Anterior cingulate cortex (tissue), 58 donors: ENCODE measurements around the gene VRK2.
"Not testable (repeated sequence)": the region's sequence is repeated elsewhere in the genome, so short reads cannot be mapped to it uniquely, and the experiment has no call there.

Source experiments
- DNase-seq, 58 donors: peaks; one replicate each; lab custom pipeline; 2025; lab: John Stamatoyannopoulos, UW

Gene VRK2

GRCh38 chr2:58052978-58053377 lies 6.4 kb downstream of the VRK2 start:
- no peak for DNase-seq

DNA sequence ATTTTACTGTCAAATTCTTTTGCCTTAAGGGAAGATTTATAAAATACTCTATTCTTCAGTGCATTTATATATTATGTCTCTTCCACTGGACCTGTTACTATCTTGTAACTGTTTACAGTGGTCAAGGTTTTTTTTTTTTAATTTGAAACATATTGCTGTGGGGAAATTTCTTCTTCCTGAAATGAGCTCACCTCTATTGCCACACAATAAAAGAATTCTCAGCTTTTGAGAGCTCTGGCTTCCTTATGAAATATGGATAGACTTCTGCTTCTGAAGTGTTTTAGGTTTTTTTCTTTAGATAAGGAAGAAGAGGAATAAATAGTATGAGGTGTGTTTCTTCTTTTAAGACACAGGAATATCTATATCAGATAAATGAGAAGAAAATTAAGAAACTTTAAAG lies 7.7 kb downstream of the VRK2 start:
- DNase-seq = no peak

DNA sequence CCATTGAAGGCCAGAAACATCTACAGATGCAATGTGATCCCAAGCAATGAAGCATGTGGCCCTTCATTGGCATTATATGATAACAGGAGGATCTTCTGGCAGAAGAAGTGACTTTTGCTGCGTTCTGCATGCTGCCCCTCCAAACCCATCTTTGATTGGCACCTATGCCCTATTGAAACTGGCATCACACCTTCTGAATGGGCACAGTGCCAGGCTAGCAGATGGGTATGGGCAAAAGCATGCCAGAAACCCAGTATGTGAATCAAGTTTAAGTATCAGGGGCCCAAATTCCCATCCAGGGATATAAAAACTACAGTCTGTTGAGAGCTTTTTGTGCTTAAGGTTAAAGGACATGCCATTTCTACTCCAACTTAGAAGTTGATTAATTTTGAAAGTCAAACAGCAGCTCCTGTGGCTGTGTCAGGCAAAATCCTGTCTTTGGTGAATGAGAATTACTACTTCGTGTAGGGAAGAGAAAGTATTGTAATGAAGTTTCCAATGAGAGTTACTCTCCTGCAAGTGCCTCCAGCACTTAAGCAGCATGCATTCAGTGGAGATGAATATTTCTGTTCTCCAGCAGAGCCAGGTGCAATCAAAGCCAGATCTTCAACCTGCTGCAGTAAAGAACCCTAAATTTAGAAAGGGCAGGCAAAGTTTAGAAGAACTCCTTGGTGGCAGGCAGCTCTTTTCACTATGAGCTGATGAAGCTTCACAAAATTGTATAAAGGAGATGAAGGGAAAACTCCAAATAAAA lies 8.6 kb downstream of the VRK2 start:
- peak in 1 of 58 donors; percentile 3 for DNase-seq

- DNase-seq = no peak
Measured at GRCh38 chr2:58056192-58056916, 9.7 kb downstream of the VRK2 start.

DNA sequence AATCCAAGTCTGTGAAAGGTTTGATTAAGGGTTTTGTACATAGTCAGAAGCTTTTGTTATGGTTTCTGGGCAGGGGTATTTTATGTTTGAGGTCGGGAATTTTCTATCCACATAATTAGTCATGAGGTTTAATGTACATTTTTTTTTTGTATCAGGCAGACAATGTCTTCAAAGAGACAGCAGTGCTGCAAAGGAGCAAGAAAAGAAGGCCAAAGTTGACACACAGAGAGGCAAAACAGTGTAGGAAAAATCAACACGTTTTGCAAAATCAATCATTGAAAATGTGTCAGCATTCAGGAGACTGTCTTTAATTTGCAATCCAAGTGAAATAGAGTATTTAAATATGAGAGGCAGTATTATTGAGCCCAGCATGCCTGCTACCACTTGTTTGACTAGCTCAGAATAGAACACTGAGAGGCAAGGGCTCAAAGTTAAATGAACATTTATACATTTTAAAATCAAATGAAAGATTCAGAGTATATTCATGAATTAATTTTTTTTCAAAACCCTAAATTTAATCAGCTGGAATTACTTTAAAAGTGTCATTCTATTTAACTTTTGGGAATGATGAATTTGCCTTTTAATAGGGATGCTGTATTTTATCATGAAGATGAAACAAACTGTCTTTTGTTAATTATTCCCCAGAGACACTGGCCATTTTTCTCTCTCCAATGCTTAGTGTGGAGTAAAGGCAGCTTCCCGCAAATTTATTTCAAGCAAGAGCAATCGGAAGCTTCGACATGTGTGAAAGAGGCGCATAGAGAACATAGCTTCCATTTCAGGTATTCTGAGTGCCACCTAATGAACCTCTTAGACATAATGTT lies 11.3 kb downstream of the VRK2 start:
- peak in 1 of 58 donors; percentile 19 for DNase-seq

DNA sequence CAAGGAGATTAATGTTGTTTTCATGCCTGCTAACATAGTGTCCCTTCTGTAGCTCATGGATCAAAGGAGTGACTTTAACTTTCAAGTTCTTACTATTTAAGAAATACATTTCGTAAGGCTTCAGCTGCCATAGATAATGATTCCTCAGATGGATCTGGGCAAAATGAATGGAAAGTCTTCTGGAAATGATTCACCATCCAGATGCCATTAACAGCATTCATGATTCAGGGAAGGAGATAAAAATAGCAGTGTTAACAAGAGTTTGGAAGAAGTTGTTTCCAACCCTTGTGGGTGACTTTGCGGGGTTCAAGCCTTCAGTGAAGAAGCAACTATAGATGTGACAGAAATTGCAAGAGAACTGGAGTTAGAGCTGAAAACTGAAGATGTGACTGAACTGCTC lies 17.0 kb downstream of the VRK2 start:
- DNase-seq = peak in 1 of 58 donors; percentile 12

GRCh38 chr2:58064086-58064485 lies 17.5 kb downstream of the VRK2 start:
- DNase-seq = no peak

DNA sequence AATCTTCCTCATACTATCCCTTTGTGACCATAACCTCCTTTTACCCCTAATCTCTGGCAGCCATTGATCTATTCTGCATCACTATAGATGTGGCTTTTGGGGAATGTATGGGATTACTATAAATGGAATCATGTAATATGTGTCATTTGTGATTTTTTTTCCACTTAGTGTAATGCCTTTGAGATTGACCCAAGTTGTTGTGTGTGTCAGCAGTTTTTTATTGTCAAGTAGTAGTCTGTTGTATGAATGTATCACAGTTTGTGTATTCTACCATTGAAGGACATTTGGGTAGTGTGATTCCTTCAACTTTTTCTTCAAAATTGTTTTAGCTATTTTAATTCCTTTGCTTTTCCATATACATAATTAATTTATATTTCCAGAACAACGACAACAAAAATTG lies 18.6 kb downstream of the VRK2 start:
- DNase-seq = no peak

DNA sequence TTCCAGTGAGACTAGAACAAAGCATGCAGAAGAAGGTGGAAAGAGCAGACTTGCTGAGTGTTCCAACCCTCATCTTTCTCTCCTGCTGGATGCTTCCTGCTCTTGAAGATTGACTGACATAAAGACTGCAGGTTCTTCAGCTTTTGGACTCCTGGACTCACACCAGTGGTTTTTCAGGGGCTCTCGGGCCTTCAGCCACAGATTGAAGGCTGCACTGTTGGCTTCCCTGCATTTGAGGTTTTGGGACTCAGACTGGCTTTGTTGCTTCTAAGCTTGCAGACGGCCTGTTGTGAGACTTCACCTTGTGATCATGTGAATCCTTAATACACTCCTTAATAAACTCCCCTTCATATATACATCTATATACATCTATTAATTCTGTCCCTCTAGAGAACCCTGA lies 20.4 kb downstream of the VRK2 start:
- no peak for DNase-seq

GRCh38 chr2:58070765-58071164 lies 24.2 kb downstream of the VRK2 start:
- no peak for DNase-seq

- no peak for DNase-seq
Measured at GRCh38 chr2:58072102-58072501, 25.5 kb downstream of the VRK2 start.

GRCh38 chr2:58073008-58073407 lies 26.4 kb downstream of the VRK2 start:
- DNase-seq = no peak

- no peak for DNase-seq
Measured at GRCh38 chr2:58073751-58074150, 27.1 kb downstream of the VRK2 start.

DNA sequence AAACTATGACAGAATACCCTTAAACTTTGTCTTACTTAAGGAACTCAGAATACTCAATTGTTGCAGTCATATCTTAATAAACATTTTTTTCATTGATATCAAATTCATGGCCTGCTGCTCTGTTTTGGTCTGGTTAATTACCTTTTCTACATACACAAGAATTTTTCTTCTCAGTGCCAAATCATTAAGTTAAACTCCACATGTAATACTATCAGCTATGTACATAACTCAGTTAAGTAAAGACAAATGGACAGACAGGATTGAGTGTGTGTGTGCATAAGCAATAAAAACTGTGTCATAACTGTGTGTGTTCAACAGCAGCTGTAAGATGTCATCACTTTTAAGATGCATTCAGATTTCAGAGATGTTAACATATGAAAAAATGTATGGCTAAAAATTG lies 34.4 kb downstream of the VRK2 start:
- no peak for DNase-seq

DNA sequence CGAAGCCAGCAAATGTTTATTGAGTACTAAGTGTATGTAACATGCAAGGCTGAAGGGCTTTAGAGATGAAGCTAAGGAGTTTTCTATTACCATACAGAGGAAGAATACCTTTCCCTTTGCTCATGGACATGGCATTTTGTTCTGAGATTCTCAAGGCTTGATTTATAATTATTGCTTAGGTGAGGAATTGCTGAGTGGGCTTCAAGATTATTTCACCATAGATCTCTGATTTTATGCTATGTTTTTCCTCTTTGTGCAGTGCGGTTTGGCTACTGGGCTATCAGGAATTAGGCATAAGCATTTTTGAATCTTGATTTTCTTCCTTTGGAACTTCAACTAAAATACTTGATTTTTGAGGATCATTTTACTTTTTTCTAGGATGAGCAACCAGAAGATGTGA lies 42.5 kb downstream of the VRK2 start:
- DNase-seq = no peak

- not testable (repeated sequence) for DNase-seq
Measured at GRCh38 chr2:58092772-58093171, 46.2 kb downstream of the VRK2 start.

DNA sequence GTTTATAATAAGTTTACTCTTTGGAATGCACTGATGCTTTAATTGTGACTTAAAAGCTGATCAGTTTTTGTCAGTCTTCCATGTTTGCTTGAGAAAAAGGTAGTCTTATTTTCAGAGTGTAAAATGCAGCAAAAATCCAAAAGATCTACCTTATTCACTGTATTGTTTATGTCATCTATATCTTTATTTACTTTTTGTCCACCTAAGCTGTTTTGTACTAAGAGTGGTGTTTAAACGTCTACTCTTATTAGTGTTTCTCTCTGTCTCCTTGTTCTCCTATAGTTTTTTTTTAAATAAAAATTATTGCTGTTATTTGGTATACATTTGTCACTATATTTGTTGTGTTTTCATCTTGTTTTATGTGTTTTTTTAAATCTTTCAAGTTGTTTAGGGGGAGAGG lies 50.4 kb downstream of the VRK2 start:
- no peak for DNase-seq

- no peak for DNase-seq
Measured at GRCh38 chr2:58098254-58099095, 51.9 kb downstream of the VRK2 start.

- DNase-seq = no peak
Measured at GRCh38 chr2:58099096-58099769, 52.6 kb downstream of the VRK2 start.

- DNase-seq = no peak
Measured at GRCh38 chr2:58101500-58101899, 54.9 kb downstream of the VRK2 start.
